Mucosa of gallbladder (tissue), 1 donor: ENCODE data around the gene ARVCF. TPM values are rescaled to one million over a fixed set of nuclear protein-coding genes. Genes with fewer than 3 reads are reported as not detected.

Source experiments
- DNase-seq: peaks from one replicate; pipeline ENCODE4 v3.0.0-alpha.2; 2020; ENCODE audit warnings: low spot score
- total RNA-seq: library from RNA; stranded (reverse); gene quantifications from one replicate; pipeline ENCODE4 v1.2.1, GENCODE V29; 2021
- donor health status: DM: no; HTN: no; CAD: no.

The ARVCF gene
- total RNA-seq, 1 donor from 2014 or later, result 44.3 TPM

DNA sequence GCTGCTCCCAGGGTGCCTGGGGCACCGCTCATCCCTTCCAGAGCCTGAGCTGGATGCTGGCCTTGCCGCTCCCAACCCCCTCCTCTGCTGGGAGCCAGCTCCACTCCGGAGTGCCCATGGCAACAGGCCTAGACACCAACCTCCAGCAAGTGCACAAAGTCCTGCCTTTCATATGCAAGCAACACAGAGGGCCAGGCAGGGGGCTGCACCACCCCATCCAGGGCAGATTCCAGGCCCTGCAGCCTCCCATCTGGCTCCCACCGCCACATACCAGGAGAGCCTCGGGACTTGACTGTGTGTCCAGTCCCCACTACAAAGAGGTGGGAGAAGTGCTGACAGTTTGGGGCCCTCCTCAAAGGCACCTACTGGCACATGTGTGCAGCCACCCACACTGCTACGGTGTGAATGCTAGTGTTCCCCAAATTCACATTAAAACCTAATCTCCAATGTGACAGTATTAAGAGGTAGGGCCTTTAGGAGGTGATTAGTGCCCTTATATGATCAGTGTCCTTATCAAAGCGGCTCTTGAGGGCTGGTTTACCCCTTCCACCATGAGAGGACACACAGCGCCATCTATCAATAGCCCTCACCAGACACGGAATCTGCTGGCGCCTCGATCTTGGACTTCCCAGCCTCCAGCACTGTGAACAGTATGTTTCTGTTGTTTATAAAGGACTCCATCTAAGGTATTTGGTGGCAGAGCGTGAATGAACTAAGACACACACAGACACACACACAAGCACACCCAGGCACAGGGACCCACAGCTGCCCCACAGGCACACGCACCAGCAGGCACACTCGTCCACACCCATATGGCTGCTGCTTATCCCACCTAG, 16.2 kb downstream of the ARVCF start:
- no peak for DNase-seq

DNA sequence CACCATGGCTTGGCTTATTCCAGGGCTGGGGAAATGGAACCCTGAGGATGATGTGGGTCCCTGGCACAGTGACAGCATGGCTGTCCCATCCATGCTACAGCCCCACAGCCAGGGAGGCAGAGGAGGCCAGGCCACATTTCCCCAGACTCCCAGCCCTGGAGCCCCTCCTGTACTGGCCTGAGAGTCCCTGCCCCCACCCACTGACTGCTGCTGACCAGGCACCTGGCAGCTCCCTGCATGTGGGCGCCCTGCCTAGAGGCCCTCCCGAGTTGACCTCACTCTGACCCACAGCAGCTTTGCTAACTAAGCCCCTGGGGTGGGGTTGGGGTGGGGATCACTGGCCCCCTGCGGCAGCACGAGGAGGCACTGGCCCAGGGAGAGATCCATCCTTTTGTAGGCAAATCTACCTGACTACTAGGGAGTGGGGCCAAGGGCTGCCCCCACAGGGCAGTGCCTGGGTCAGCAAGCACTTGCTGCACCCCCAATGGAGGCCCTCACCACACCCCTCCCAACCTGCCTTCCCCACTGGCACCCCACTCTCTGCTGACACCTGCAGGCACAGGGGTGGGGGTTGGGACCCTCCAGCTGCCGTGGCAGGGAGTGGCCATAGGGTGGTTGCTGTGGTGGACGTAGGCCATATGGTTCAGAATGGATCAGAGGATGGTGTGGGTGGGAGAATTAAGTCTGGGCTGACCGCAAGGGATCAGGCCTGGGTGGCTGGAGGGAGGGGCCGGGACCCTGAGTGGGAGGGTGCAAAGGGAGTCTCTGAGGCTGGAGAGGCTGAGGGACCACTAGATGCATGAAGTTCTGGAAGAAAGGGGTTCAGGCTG, 17.4 kb downstream of the ARVCF start:
- DNase-seq, result no peak

DNA sequence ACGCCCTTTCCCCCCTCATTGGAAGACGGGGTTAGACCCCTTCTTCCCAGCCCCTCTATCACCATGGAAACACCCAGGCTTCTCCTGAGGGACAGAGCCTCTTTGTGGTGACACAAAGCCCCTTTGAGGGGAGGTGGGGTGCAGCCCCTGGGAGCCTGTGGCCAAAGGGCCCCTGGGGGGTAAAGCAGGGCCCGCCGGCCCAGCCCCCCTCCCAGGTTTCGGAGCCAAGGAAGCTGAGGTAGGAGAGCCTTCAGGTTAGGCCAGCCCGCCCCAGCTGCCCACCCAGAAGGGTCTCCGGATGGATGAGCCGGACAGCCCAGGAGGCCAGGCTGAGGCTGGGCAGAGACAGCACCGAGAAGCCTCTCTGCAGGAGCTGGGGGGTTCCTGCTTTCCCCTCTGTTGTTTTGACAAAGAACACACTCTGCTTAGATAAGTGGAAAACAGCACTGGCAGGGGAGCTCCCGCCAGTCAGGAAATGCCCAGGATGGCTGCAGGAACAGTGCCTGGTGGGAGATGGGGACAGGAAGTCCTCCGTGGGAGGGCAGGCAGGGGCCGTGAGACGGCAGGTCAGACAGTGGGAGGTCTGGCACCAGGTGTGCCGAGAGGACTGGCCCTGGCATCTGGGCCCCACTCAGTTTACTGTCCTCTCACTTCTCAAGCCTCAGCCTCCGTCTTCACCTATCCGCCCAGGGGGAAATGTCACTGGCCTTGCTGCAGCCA, 18.2 kb downstream of the ARVCF start:
- DNase-seq, result no peak

DNA sequence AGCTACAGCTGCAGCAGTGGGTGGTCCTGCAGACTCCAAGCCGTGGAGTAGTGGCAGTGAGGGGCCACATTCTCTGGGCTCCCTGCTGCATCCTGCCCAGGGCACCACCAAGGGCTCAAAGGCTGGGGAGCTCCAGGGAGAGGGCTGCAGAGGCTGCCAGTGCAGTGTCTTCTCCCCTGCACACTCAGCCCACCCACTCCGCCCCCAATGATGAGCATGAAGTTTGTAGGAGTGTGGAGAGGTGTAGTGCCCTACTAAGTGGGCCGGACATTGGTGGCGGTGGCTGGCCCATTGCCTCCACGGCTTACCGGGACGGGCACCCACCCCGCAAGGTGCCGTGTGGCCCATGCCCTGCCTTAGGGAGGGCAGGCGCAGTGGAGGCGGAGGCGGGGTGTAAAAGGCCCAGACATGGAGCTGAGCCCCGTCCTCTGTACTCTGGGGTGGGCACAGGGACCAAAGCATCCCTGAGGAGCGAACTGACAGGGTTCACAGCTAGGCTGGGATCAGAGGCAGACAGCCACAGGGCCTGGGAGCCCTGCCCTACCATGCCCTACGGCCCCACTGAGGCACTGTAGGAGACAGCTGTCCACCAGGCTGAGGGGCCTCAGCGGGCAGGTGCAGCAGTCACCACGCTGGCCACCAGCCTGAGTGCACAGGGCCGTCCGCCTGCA, 18.9 kb downstream of the ARVCF start:
- DNase-seq, result no peak

DNA sequence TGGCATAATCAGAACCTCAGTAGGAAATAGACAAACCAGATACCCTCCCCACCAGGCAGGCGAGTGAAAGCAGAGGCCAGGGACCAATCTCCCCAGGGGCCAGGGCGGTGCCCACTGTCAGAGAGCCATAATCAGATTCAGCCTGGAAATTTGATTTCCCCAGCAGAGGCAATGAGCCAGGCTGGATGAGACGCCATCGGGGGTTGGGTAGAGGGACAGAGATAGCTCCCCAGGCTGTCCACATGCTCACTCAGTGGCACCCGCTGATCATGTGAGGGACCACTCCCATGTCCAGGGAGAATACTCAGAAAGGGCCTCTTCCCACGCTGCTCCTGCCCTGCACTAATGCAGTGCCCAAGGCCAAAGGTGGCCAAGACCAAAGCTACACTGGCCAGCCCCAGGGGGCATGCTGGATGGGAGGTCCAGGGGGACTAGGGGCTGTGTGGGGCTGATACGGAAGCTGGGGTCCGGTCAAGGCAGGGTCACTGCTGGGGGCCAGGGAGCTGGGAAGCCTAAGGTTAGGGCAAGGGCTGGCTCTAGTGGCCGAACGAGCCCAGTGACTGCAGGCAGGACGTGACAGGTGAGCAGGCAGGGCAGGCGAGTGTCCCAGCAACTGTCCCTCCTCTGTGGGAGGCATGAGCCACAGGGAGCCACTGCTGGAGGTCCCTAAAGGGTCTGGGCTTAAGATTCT, 19.8 kb downstream of the ARVCF start:
- no peak for DNase-seq

DNA sequence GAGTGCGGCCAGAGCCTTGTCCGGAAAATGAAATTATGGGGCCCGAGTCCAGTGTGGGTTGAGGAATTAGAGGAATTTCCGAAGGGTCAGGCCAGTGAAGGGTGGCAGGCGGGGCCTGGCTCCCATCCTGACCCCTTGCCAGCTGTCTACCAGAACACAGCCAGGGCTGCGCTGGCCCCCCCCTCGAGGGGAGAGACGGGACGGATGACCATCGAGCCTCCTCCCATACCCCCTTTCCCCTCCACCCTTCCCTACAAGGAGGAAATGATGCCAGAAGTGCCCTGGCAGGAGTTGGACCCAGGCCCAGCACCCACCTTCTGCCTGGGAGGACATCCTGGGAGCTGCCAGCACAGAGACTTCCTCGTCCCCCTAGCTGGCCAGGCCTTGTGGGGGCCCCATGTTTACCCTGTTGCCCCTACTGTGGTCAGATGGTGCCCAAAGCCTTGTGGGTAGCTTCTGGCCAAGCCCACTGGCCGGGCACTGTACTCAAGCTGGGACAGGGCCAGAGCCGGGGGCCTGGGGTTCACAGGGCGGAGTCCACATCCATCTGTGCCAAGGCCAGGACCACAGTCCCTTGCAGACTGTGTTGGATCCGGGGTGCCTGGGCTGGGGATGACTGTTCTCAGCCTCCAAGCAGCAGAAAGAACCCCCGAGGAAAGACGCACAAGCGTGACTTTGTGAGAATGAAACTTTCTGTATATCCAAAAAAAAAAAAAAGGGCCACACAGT, 20.8 kb downstream of the ARVCF start:
- DNase-seq, result peak; percentile 30

DNA sequence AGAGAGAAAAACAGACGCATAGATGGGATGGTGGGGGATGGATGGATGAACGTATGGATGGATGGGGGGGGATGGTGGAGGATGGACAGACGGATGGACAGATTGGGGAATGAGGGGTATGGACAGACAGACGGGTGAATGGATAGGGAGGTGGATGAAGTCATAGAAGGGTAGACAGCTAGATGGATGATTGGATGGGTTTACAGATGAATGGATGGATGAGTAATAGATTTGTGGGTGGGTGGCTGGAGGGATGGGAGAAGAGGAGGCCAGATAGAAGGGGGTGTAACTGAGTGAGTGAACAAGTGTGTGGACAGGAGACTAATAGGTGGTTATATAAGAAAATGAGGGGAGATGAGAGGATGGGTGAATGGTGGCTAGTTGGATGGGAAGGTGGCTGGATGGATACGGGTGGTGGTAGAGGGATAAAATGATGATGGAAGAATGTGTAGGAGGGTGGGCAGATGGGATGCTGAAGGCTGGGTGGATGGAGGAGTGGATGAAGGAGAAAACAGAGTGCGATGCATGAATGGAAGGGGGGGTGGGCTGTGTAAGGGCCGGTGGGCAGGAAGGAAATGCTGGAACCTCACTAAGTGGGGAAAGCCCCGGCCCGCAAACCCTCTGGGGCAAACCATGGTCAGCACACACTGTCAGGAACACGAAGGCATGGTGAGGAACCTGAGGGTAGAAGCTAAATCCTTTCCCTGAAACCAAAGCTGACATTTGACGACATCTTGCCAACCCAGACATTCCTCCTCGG, 21.6 kb downstream of the ARVCF start:
- no peak for DNase-seq

DNA sequence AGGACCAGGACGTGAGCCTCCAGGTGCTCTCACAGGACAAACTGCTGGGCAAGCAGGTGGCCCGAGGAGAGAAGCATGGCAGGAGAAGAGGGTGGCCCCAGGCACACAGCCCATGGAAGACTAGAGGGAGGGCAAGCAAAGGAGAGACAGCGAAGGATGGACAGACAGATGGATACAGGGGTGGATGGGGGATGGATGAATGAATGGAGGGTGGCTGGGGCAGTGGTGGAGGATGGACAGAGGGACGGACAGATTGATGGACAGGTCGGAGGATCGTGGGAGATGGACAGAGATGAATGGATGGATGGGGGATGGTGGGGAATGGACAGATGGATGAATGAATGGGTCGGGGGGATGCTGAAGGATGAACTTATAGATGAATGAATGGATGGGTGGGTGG, 22.7 kb downstream of the ARVCF start:
- no peak for DNase-seq

DNA sequence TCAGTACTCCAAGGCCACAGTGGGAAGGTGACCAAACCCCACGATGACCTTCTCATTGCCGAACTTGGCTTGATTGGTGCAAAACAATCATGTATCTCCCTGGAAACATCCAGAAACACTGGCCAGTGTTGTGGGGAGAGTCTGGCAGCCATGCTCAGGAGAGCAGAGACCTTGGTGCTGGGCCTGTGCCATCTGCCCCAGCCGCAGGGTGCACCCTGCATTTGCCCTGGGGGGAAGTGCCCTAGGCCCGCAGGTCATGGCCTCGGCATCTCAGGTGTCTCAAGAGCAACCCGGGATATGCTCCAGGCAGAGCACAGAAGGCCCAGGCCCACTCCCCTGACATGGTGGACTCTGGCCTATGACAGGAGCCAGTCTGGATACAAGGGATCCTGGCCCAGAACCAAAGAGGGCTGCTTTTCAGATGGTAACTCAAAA, 23.7 kb downstream of the ARVCF start:
- no peak for DNase-seq

DNA sequence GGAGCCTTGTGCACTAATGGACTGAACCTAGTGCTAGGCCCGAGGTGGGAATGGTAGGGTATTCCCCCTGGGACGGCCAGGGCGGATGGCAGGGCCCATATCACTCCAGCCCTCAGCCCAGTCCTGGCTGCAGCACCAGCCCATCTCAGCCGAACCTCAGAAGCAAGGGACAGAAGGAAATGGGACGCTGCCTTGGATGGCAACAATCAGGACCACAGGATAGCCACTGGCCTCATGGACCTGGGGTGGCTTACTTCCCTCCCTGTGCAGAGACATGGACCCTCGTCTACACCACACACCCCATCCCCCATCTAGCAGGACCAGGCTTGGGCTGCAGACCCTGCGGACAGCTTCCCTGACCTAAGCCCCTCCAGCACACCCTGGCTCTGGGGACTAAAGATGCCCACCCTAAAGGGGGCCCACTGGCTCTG, 24.1 kb downstream of the ARVCF start:
- no peak for DNase-seq

DNA sequence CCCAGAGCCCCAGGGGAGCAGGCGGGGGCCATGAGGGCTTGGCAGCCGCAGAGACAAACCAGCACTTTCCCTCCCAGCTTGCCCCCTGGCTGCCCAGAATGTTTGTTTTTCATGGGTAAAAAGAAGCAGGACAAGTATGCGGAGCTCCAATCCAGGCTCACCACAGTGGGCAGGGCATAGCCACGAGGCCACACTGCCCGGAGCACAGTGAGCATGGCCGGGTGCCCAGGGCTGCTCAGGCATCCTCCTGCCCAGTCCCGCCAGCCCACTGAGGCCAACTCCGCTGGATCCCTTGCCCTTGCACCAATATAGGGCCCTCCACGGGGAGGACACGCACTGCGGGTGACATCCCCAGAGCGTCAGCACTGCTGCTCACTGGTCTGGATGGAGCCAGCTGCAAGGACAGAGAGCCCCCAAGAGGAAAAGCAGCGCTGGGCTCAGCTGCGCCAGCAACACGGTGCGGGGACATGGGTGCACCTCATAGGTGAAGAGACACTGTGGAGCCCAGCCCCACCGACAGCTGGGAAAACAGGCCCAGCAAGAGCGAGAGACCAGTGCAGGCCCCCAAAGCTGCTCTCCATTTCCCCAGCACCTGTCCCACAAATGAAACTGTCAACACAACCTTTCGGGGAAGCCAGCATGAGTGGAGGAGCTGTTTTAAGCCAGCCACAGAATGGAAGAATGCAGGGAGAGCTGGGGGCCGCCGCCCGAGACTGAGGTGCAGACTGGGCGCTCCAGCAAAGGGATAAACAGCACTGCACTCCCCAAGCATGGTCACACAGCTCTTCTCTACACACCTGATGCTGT, 24.8 kb downstream of the ARVCF start:
- DNase-seq, result peak; percentile 45

DNA sequence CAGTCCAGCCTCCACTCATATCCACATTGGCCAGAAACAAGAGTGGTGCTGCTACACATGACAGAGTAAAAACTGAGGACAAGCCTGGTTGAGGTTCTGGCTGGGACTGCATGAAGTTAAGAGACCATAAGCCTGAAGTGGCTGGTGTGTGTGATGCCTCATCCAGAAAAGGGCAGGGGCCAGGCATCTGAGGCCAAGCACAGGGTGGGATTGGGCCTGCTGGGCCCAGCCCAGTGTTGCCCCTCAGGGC, 25.3 kb downstream of the ARVCF start:
- no peak for DNase-seq

DNA sequence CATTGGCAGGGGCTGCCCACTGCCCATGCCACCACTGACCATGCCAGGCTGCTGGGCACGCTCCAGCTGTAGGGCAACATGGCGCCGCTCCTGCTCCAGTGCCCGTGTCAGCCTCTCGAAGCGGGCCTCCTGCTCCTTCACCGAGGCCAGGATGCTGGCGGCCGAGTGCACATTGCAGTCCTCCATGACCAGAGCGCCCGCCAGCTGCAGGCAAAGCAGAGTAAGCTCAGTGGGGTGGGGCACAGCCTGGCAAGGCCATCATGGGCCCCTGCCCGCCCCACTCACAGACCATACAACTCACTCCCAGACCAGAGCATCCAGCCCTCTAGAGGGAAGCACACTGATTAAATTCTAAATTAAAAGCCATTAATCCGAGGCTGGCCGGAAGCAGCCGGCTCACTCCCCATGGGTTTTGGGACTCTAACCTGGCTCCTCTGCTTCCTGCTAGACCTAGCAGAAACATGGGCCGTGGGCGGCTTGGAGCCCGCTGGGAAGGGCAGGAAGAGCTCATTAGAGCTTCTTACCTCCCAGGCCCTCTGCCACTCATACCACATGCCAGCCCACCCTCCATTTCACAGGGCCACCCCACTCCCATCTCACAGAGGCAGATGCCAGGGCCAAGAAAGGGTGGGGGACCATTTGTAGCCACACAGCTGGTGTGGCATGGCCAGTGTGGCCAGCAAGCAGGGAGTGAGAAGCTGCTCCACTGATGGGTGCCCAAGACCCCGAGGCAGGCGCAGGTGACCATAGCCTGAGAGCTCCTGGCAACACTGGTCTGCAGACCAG, 25.8 kb downstream of the ARVCF start:
- DNase-seq, result no peak

DNA sequence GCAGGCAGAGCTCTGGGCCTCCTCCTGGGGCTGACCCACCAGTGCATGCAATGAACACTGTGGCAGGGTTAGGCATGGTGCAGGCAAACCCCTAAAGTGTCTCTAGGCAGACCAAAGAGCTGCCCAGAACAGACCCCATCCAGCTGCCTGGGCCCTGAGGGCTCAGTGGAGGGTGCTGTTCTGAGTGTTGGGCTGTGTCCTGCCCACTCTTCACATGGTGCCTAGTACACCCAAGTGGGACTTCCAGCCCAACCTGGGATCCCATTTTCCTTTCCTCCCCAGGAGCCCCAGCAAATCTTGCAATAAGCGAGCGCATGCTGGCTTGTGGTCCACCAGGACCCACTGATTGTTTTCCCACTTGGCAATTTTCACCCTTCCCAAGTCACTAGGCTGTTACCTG, 26.4 kb downstream of the ARVCF start:
- DNase-seq, result no peak

DNA sequence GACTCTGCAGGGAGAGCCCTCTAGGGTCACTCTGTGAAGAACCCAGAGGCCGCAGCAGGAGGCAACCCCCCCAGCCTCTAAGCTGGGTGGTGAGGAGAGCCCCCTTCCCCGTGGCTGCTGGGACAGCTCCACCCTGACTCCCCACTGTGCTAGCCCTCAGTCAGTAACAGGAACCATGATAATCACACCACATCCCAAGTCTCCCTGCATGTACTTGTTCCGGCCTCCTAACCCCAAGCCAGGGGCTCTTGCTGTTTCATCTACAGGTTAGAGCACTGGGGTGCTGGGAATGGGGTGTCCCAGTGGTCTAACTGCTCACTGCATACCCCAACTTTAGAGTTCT, 26.9 kb downstream of the ARVCF start:
- no peak for DNase-seq

DNA sequence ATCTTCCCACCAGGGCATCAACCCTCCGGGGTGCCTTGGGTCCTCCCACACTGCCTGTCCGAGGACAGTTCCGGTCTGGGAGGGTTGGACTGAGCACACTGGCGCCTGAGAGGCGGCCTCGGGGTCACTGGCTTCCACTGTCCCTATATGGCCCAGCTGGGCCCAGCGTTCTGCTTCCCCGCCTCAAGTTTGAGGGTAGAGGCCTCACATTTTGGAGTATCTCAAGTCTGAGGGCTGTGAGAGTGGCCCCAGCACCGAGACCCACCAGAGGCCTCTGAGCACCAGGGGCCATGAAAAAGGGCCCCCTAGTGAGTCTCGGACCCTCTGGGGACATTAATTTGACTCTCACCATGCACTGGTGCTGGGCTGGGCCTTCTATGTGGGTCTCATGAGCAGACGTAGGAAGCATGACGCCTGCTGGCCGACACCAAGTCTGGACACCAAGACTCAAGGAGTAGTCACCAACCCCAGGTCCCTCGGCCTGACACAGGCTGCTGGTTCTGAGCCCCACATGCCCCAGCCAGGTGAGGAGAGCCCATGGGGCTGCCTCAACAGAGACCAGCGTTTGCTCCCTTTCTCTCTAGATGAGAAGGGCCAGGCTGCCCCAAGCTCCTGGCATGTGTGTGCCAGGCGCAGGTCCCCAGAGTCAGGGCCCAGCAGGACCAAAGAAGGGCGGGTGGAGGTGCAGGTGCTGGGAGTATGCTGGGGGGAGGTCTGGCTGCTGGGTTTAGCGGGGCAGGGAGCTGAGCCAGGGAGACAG, 27.5 kb downstream of the ARVCF start:
- no peak for DNase-seq

DNA sequence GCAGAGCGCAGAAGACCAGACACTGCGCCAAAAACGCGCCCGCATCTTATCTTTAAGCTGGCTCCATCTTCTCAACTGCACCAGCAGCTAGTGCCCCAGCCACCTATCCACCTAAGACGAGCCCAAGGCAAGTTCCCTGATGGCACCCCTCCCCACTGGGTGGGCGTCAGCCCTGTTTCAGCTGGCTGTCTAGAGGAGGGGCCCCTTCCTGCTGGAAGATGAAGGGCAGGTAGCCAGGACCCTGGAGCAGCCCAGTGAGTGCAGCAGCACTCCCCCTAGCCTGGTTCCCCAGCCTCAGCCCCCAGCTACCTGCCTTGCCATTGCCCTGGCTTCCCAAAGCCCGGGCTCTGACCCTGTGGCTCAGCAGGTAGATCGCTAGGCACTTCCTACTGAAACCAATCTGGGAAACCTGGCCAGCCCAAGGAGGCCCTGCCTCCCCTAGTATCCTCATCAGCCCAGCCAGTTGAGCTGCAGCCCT, 28.3 kb downstream of the ARVCF start:
- no peak for DNase-seq
